Duodenal mucosa (tissue), 2 donors: Measurements from ENCODE around the gene RNPS1.

Experiments used
- H3K27ac ChIP-seq: one replicate; pipeline ENCODE4 v1.7.0; 2013; ENCODE audit warnings: low read depth, low read length
- H3K27me3 ChIP-seq, 2 donors: one replicate each; pipeline ENCODE4 v1.7.0; 2013; ENCODE audit warnings: low read length in 2 of 2, control low read depth in 1 of 2; ENCODE audit not compliant: insufficient read depth in 2 of 2, control insufficient read depth in 1 of 2
- H3K36me3 ChIP-seq, 2 donors: one replicate each; pipeline ENCODE4 v1.7.0; 2013; ENCODE audit warnings: low read length in 2 of 2, control low read depth in 1 of 2; ENCODE audit not compliant: insufficient read depth in 2 of 2, control insufficient read depth in 1 of 2
- H3K4me1 ChIP-seq, 2 donors: one replicate each; pipeline ENCODE4 v1.7.0; 2013; ENCODE audit warnings: low read length in 2 of 2, control low read depth in 1 of 2; ENCODE audit not compliant: insufficient read depth in 2 of 2, control insufficient read depth in 1 of 2
- H3K4me3 ChIP-seq, 2 donors: one replicate each; pipeline ENCODE4 v1.7.0; 2013; ENCODE audit warnings: low read length in 2 of 2, low read depth in 1 of 2
- H3K9ac ChIP-seq, 2 donors: one replicate each; pipeline ENCODE4 v1.7.0; 2013; ENCODE audit warnings: low read length in 2 of 2, low read depth in 1 of 2
- H3K9me3 ChIP-seq, 2 donors: one replicate each; pipeline ENCODE4 v1.7.0; 2013; ENCODE audit warnings: low read length in 2 of 2, control low read depth in 1 of 2; ENCODE audit not compliant: control insufficient read depth in 1 of 2

The RNPS1 gene

GRCh38 chr16:2235695-2236336 lies 32.1 kb downstream of the RNPS1 start:
- peaks cover 0 to 17% of the 10 kb centered on the region in 2 donors for H3K4me1 ChIP-seq
- no peak overlapping the region for H3K4me3 ChIP-seq
- peaks cover 11 to 47% of the 10 kb centered on the region in 2 donors for H3K36me3 ChIP-seq
- H3K9ac ChIP-seq = no peak overlapping the region
- H3K27me3 ChIP-seq = peaks cover 16% of the 10 kb centered on the region in 2 donors
- H3K9me3 ChIP-seq = no peaks in the 10 kb centered on the region
- no peak overlapping the region for H3K27ac ChIP-seq

GRCh38 chr16:2235234-2235651 lies 32.7 kb downstream of the RNPS1 start:
- peaks cover 16% of the 10 kb centered on the region in 2 donors for H3K27me3 ChIP-seq
- H3K27ac ChIP-seq = no peak overlapping the region
- peaks cover 11 to 47% of the 10 kb centered on the region in 2 donors for H3K36me3 ChIP-seq
- no peaks in the 10 kb centered on the region for H3K9me3 ChIP-seq
- H3K4me1 ChIP-seq = peaks cover 0 to 17% of the 10 kb centered on the region in 2 donors
- no peak overlapping the region for H3K4me3 ChIP-seq
- H3K9ac ChIP-seq = no peak overlapping the region

GRCh38 chr16:2234813-2235170 lies 33.1 kb downstream of the RNPS1 start:
- peaks cover 0 to 17% of the 10 kb centered on the region in 2 donors for H3K4me1 ChIP-seq
- H3K4me3 ChIP-seq = no peak overlapping the region
- H3K27me3 ChIP-seq = peaks cover 16% of the 10 kb centered on the region in 2 donors
- no peak overlapping the region for H3K27ac ChIP-seq
- no peak overlapping the region for H3K9ac ChIP-seq
- no peaks in the 10 kb centered on the region for H3K9me3 ChIP-seq
- H3K36me3 ChIP-seq = peaks cover 11 to 52% of the 10 kb centered on the region in 2 donors

- Histone ChIP-seq H3K27me3 (peaks cover 16% of the 10 kb centered on the region in 2 donors), H3K4me3 (no peak overlapping the region), H3K36me3 (peaks cover 17 to 58% of the 10 kb centered on the region in 2 donors), H3K9me3 (no peaks in the 10 kb centered on the region), H3K27ac (no peak overlapping the region), H3K9ac (no peak overlapping the region), H3K4me1 (peaks cover 0 to 17% of the 10 kb centered on the region in 2 donors)
Observed at GRCh38 chr16:2233872-2234812, 33.8 kb downstream of the RNPS1 start.

- H3K9me3 ChIP-seq = no peaks in the 10 kb centered on the region
- no peak overlapping the region for H3K27ac ChIP-seq
- H3K4me3 ChIP-seq = no peak overlapping the region
- H3K27me3 ChIP-seq = peaks cover 12 to 14% of the 10 kb centered on the region in 2 donors
- H3K9ac ChIP-seq = no peak overlapping the region
- H3K4me1 ChIP-seq = peaks cover 0 to 17% of the 10 kb centered on the region in 2 donors
- peaks cover 22 to 68% of the 10 kb centered on the region in 2 donors for H3K36me3 ChIP-seq
Observed at GRCh38 chr16:2233046-2233775, 34.7 kb downstream of the RNPS1 start.

GRCh38 chr16:2232094-2232990 lies 35.6 kb downstream of the RNPS1 start:
- Histone ChIP-seq H3K4me3 (no peak overlapping the region), H3K9ac (no peak overlapping the region), H3K4me1 (peaks cover 0 to 9% of the 10 kb centered on the region in 2 donors), H3K36me3 (peaks cover 22 to 68% of the 10 kb centered on the region in 2 donors), H3K27me3 (peaks cover 5 to 7% of the 10 kb centered on the region in 2 donors), H3K27ac (no peak overlapping the region), H3K9me3 (no peaks in the 10 kb centered on the region)

- peaks cover 2 to 5% of the 10 kb centered on the region in 2 donors for H3K4me1 ChIP-seq
- H3K27ac ChIP-seq = no peak overlapping the region
- H3K27me3 ChIP-seq = peaks cover 3 to 5% of the 10 kb centered on the region in 2 donors
- no peaks in the 10 kb centered on the region for H3K9me3 ChIP-seq
- H3K9ac ChIP-seq = no peak overlapping the region
- peaks cover 22 to 68% of the 10 kb centered on the region in 2 donors for H3K36me3 ChIP-seq
- H3K4me3 ChIP-seq = no peak overlapping the region
Observed at GRCh38 chr16:2231016-2231931, 36.7 kb downstream of the RNPS1 start.

- H3K36me3 ChIP-seq = peaks cover 22 to 65% of the 10 kb centered on the region in 2 donors
- no peaks in the 10 kb centered on the region for H3K9me3 ChIP-seq
- no peak overlapping the region for H3K27ac ChIP-seq
- H3K4me3 ChIP-seq = no peak overlapping the region
- H3K9ac ChIP-seq = no peak overlapping the region
- H3K27me3 ChIP-seq = peaks cover 0 to 4% of the 10 kb centered on the region in 2 donors
- H3K4me1 ChIP-seq = peaks cover 6% of the 10 kb centered on the region in 2 donors
Observed at GRCh38 chr16:2230376-2230775, 37.5 kb downstream of the RNPS1 start.
